ENCODE measurements around the gene KIAA1671.
"Not testable (repeated sequence)": the region's sequence is repeated elsewhere in the genome, so short reads cannot be mapped to it uniquely, and the experiment has no call there.

Gene KIAA1671

DNA sequence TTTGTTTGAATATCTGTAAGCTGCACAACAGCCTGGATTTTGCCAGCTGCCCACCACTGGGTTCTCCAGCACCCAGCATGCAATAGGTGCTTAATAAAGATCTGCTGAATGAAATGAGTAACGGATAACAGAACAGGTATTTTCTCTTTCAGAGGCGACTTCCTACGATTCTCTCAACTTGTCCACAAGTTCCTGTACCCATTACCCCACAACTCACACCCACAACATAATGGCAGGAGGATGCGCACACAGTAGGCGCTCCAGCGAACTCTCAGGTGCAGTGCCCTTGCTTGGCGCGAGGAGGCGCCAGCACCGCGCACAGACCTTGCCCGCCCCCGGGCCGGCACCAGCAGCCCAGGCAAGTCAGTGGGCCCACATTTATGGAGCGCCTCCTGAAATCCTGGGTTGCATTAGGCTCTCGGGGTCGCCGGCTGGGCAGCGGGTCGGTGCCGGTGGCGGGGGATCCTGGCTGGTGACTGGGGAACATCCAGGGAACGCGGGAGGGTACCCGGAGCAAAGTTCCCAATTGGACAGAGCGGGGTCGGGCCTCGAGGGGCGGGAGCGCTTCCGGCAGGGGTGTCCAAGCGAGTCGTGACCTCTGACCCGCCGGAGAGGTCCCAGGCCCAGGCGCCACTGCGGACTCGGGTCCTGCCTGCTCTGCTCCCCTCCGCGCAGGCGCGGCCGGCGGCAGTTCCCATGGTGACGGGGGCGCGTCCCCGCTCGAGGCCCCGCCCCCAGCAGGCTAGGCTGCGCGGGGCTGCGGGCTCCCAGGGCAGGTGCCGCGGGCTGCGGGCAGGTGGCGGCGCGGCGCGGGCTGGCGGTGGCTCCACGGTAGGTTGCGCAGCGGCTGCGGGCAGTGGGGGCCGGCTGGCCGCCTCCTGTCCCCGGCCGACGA is at the start of gene KIAA1671:
Gene KIAA1671, plus strand, starts transcription at position 775 of the 895 bp plus-strand sequence. CDS start 75,284 bp downstream, outside the sequence.
- no peak for DNase-seq (ENCODE audit: low read depth, low spot score)

GRCh38 chr22:24905909-24906308 is 46.6 kb upstream of the KIAA1671 start:
- no peak for DNase-seq (ENCODE audit: low read depth, low spot score)

GRCh38 chr22:24907101-24907500 is 45.4 kb upstream of the KIAA1671 start:
- not testable (repeated sequence) for DNase-seq (ENCODE audit: low read depth, low spot score)

DNA sequence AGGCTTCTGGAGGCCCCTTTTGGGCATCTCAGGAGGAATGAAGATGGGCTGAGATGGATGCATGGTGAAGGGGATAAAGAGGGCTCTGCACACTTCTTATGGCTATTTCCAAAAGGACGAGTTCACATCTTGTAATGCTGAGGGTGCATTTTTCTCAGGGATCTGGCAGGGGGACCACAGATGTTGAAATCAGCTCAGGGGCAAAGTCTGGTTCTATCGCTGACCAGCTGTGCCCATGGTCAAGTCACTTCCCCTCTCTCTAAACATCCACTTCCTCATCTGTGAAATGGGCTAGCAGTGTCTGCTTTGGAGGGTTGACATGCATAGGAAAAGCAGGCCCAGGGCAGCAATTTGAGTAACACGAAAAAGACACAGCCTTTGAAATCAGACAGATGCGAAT is 32.5 kb upstream of the KIAA1671 start:
- no peak for DNase-seq (ENCODE audit: low read depth, low spot score)

GRCh38 chr22:24925586-24926427 is 26.7 kb upstream of the KIAA1671 start:
- DNase-seq (ENCODE audit: low read depth, low spot score), result no peak

- DNase-seq (ENCODE audit: low read depth, low spot score), result peak; percentile 47
Observed at GRCh38 chr22:24926428-24926725, 26.1 kb upstream of the KIAA1671 start.

- no peak for DNase-seq (ENCODE audit: low read depth, low spot score)
Observed at GRCh38 chr22:24926849-24927579, 25.5 kb upstream of the KIAA1671 start.

DNA sequence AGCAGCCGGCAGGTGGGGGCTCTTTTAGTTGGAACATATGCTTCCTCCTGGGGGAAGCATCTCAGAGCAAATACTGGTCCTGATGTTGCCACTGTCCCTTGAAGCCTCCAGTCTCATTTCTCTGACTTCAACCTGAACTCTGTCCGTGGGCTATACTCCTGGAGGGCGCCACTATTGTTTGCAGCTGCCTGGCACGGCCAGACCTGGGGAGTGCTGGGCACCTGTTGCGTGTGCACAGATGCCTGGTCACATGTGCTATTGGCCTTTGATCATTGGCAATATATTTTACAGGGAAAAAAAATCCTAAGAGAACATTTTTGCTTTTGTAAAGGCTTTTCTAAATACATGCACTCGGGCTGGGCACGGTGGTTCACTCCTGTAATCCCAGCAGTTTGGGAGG is 24.2 kb upstream of the KIAA1671 start:
- no peak for DNase-seq (ENCODE audit: low read depth, low spot score)

DNA sequence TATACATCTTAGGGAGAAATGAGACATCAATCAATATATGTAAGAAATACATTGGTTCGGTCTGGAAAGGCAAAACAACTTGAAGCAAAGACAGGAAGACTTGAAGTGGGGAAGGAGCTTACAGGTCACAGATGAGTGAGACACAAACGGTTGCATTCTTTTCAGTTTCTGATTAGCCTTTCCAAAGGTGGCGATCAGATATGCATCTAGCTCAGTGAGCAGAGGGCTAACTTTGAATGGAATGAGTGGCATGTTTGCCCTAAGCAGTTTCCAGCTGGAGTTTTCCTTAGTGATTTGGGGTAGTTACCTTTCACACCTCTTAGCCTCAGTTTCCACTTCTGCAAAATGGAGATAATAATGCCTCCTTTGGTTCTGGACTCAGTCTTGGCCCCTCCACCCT is 21.8 kb upstream of the KIAA1671 start:
- no peak for DNase-seq (ENCODE audit: low read depth, low spot score)

DNA sequence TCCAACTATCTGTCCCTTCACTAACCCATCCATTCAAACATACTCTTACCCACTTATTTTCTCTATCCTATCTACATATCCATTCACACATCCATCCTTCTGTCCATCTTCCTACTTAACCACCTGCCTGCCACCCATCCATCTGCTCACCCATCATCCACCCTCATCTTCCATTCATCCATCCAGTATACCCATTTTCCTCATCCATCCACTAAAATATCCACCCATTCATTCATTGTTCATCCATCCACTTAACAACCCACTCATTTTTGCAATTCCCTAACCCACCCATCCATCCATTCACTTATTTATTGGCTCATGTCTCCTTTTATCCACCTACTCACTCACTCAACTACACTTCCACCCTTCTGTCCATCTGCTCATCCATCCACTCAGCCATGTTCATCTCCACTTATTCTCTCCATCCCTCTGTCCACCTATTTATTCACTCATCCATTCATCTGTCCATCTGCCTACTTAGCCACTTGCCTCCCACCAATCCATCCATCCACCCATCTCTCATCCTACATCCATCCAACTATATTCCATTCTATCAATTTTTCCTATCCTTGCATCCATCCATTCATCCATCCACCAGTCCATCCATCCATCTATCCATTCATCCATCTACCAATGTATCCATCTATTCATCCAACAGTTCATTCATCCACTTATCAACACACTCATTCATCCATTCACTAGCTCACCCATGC is 16.6 kb upstream of the KIAA1671 start:
- no peak for DNase-seq (ENCODE audit: low read depth, low spot score)

DNA sequence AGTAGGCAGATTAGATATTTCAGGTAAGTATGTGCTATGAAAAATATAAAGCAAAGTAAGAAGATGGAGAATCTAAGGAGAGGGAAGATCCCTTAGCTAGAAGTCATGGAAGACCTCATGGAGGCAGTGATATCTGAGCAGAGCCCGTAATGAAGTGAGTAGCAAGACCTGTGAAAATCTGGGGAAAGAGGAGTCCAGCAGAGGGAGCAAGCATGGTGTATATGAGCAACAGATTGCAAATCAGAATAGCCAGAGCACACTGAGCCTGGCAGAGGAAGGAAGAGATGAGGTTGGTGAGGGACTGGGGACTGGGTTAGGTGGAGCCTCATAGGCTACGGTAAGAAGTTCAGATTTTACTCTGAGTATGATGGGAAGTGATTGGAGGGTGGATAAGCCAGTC is 15.4 kb upstream of the KIAA1671 start:
- DNase-seq (ENCODE audit: low read depth, low spot score), result no peak

DNA sequence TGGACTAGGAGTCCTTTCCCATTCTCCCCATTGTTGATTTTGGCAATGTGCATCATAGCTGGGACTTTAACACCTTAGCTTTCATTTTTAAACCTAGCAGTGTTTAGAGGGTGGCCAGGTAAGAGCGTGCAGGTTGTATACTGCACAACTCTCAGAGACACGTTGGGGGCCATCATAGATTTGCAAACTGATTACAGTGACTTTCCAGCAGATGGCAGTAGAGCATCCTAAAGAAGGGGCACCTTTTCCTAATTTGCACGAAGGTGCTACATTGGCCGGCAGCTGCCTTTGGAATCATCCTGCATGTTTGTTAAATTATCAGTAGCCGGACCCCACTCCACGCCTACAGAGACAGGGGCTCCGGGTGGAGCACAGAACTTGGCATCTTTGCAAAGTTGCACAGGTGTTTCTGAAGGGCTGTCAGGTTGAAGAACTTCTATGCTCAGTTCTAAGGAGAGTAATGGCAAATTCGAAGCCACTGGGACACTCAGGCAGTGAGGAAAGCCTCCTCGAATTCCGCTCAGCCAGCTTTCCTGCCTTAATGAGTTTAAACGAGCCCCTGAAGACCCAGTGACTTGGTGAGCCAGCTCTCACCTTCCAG is 13.7 kb upstream of the KIAA1671 start:
- DNase-seq (ENCODE audit: low read depth, low spot score), result no peak

DNA sequence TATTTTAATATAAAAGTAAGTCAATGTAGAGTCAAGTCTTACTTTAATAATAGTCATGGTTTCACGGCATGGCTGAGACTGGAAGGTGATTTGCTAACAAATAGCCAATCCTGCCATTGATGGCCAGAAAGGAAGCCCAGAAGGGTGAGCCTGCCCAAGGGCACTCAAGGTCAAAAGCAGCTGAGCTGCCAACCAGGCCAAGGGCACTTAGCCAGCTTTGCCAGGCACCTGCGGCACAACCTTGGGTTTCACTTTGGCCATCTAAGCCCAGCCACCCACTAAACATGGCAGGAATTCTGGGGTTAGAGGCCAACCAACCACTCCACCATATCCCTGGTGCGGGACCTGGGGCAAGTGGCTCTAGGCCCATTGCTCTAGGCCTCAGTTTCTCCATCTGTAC is 10.2 kb upstream of the KIAA1671 start:
- DNase-seq (ENCODE audit: low read depth, low spot score), result no peak

- DNase-seq (ENCODE audit: low read depth, low spot score), result no peak
Observed at GRCh38 chr22:24944217-24944937, 8.1 kb upstream of the KIAA1671 start.

- DNase-seq (ENCODE audit: low read depth, low spot score), result no peak
Observed at GRCh38 chr22:24945430-24945829, 7.1 kb upstream of the KIAA1671 start.

DNA sequence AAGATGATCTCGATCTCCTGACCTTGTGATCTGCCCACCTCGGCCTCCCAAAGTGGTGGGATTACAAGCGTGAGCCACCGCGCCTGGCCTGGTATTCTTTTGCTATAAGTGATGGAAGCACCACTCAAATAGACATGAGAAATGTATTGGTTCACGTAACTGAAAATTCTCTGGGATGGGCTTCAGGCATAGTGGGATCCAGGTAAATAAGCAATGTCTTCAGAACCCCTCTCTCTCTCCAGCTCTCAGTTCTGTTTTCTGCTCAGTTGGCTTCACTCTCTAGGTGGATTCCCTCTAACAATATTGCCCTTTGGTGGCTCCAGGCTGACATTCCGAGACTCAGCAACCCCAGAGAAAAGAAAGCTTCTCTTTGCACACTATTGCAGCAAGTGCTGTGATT is 5.1 kb upstream of the KIAA1671 start:
- DNase-seq (ENCODE audit: low read depth, low spot score), result no peak

GRCh38 chr22:24947881-24948280 is 4.6 kb upstream of the KIAA1671 start:
- no peak for DNase-seq (ENCODE audit: low read depth, low spot score)

GRCh38 chr22:24948356-24949202 is 3.9 kb upstream of the KIAA1671 start:
- DNase-seq (ENCODE audit: low read depth, low spot score), result no peak

- DNase-seq (ENCODE audit: low read depth, low spot score), result no peak
Observed at GRCh38 chr22:24950272-24950902, 2.1 kb upstream of the KIAA1671 start.
